ENCODE results near the gene COL18A1.

The COL18A1 gene

DNA sequence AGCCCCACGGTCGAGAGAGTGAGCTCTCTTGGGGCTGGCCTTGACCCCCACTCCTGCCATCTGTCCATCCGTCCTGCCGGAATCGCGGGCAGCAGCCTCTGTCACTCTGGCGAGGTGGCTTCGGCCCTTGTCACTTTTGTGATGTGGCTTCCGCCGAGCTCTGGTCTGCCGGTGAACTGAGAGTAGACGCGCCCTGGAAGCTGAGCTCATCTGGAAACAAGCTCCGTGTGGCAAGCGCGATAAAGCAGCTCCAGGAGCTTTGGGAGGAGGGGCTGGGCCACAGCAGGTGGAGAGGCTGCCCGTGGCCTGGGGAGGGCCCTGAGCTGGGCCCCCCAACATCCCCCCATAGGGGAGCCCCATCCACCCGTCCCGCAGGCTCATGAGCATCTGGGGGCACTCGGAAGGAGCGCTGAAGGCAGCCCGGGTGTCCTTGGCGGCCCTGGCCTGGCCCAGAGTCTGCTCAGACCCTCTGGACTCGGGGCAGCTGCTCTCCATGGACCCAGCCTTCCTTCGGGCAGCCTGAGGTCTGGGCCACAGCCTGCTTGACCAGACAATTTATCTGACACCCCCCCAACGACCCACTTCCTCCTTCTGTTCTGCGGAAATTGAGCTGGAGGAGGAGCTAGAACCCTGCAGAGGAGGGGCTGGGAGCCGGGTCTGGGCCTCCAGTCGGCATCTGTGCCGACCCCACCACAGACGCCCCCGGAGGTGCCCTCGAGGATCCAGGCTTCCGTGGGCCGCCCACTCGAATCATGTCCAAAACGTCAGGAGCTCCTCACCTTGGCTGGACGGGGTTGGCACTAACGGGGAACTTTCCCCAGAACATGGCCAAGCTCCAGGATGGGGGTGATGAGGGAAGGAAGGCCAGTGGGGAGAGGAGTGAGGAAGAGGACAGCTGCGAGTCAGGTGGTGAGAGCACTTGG, 78.2 kb downstream of the COL18A1 start:
- no peak for DNase-seq

GRCh38 chr21:45484318-45484717, 79.4 kb downstream of the COL18A1 start:
- DNase-seq = no peak

DNA sequence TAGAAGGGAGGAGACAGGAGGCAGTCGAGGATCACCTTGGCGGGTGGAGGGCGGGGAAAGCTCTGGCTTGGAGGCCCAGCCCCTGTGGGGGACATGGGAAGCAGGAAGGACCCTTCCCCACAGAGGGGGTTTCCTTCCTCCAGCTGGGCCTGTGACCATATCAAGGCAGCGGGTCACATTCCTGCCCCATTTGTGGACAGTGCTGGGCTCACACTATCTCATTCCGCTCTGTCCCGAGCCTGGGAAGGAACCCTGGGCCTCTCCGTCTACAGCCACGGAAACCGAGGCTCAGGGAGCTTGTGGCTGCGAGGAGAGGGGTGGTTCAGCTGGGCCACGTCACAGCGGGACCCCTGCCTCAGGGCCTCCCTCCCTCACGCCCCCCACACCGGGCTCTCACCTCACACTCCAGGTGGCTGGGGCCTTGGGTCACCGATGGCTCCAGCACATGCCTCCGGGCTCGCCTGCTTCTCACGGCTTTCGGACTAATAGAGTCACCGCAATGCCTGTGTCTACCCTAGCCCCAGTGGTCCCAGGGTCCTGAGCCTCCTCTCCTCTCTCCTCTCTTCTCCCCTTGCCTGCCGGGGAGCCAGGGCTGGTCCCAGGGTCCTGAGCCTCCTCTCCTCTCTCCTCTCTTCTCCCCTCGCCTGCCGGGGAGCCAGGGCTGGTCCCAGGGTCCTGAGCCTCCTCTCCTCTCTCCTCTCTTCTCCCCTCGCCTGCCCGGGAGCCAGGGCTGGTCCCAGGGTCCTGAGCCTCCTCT, 80.9 kb downstream of the COL18A1 start:
- DNase-seq = no peak

GRCh38 chr21:45486443-45487160, 81.6 kb downstream of the COL18A1 start:
- no peak for DNase-seq

DNA sequence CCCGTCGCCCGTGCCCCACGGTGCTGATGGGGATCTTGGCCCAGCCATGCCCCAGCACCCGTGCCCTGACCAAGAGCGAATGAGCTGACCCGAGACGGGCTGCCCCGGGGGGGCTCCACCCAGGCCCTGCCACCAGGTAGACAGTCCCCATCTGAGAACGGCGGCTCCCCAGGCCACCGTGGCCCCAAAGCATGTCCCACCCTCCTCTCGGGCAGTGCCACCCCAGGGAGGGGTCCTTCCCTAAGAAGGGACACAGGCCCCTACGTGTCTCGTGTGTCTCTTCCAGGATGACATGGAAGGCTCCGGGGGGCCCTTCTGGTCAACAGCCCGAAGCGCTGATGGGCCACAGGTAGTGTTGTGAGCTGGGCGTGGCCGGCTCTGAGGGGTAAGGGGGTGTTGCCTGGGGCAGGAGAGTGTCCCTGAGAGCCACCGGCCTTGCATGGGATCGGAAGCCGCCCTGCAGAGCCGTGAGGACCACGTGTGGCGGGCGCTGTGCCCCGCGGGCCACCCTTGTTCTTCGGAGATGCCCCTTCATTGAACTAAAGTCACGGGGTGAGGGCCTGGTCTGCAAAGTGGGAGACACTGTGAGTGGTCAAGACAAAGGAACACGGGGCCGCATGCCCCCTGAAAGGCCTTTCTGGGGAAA, 82.3 kb downstream of the COL18A1 start:
- no peak for DNase-seq

DNA sequence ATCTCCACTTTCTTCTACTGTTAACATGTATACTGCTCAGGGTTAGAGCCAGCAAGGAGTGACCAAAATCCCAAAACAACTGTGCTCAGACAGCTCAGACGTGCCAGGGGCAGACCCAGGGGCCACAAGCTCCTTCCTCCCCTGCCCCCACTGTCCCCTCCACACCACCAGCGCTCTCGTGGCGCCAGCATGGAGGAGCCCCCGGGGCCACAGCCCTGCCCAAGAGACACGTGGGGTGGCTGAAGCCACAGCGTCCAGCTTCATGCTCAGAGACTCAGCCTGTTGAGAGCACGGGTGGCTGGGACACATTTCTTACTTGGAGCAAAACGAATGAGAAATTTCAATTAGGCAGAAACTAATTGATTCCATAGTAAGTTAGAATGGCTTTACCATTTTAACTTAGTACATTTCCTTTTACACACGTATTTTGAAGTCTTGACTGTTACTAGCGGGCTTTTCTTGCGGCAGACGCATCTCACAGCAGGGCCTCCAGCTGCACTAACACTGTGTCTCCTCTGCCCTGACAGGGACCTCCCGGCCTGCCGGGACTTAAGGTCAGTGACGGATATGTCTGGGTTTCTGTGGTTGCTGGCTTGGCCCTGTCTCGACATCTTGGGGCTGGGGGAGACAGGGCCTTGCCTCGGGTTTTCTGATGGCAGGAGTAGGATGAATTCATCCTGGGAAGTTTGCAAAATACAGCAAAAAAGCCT, 83.1 kb downstream of the COL18A1 start:
- DNase-seq = no peak

- DNase-seq = no peak
These were observed 84.2 kb downstream of the COL18A1 start for GRCh38 chr21:45488931-45489721.

DNA sequence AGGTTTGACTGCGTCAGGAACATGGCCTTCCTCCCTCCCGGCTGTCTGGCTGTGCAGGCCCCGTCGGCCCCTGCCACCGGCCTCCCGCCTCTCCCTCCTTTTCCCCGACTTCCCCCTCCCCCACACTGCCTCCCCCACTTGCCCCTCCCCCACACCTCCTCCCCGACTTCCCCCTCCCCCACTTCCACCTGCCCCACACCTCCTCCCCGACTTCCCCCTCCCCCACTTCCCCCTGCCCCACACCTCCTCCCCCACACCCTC, 84.7 kb downstream of the COL18A1 start:
- no peak for DNase-seq

DNA sequence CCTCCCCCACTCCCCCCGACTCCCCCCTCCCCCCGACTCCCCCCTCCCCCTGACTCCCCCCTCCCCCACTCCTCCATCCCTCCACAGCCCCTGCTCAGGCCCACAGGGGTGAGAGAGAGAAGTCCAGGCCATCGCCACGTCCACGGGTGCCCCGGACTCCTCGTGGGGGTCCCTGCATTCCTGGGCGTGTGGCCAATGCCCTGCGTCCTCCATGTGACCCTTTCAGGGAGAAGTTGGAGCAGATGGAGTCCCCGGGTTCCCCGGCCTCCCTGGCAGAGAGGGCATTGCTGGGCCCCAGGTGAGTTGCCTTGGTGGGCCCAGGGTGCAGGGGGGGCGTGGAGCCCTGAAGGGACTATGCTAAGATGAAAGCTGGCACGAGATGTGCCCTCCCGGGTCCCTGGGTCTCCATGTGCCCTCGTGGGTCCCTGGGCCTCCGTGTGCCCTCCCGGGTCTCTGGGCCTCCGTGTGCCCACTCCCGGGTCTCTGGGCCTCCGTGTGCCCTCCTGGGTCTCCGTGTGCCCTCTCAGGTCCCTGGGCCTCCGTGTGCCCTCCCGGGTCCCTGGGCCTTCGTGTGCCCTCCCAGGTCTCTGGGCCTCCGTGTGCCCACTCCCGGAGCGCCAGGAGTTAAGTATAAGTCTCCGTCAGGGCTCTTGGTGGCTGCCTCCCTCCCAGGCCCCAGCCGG, 85.2 kb downstream of the COL18A1 start:
- no peak for DNase-seq

- DNase-seq = no peak
These were observed 86.1 kb downstream of the COL18A1 start for GRCh38 chr21:45491056-45491455.

GRCh38 chr21:45491623-45492022, 86.7 kb downstream of the COL18A1 start:
- no peak for DNase-seq

DNA sequence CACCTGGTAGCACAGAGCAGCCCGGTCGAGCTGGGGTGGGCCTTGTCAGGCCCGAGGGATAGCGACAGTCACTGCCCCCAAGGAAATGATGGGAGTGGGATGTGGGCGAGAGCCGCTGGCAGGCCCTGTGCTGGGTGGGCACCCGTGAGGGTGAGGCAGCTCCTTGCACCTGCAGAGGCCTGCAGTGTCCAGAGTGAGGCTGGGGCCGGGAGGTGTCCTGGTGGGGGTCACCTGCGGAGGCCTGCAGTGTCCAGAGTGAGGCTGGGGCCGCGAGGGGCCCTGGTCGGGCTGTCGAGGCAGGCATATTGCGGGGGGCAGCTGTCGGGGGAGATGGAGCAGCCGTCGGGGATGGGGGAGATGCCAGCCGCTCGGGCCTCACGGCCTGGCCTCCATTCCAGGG, 87.8 kb downstream of the COL18A1 start:
- no peak for DNase-seq

DNA sequence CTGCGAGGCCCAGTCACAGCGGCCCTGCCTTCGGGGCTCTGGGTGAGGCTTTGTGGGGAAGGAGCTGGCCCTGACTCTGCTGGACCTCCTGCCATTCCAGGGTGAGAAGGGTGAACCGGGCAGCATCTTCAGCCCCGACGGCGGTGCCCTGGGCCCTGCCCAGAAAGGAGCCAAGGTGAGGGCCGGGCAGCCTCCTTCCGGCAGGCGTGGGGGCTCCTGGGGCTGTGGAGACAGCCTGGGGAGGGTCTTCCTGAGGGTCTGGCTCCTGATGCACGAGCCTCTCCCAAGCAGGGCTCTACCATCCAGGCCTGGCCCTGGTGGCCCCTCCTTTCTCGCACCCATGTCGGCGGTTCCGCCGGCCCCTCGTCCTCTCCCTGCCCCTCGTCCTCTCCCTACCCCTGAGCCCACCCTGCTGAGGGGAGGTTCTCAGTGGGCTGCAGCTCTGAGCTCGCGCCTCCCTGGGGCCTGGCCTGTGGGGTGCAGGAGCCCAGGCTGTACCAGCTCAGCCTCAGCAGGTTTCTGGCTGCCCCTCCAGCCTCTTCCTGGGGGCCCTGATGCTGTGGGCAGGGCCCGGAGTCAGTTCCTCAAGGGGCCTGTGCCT, 88.5 kb downstream of the COL18A1 start:
- DNase-seq = no peak

GRCh38 chr21:45494135-45494850, 89.3 kb downstream of the COL18A1 start:
- DNase-seq = no peak

DNA sequence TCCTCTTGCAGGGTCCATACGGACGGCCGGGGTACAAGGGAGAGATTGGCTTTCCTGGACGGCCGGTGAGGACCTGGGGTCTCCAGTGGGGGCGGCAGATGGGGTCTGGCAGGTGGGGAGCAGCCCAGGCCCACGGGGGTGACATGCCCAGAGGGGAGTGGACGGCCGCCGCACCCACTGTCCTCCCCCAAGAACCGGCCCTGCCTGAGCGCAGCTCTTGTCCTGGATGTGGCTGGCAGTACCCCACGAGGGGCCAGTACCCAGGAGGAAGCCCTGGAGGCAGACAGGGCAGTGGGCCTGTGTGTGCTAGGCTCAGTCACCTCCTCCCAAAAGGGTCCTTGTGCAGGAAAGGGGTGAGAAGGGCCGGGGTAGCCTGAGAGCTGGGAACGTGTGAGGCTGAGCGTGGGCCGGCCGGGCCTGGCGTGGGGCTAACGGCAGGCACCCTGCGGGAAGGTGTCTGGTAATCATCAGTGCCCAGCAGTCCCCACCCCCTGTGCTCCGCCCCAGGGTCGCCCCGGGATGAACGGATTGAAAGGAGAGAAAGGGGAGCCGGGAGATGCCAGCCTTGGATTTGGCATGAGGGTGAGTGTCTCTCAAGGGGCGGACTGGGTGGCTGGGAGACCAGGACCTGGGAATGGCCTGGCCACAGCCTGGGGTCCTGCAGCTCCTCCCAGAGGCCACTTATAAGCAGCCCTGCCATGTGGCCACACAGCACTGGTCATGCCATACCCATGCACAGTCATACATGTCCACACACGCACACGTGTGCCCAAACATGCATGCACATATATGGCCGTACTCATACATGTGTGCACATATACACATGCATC, 90.1 kb downstream of the COL18A1 start:
- DNase-seq = no peak

DNA sequence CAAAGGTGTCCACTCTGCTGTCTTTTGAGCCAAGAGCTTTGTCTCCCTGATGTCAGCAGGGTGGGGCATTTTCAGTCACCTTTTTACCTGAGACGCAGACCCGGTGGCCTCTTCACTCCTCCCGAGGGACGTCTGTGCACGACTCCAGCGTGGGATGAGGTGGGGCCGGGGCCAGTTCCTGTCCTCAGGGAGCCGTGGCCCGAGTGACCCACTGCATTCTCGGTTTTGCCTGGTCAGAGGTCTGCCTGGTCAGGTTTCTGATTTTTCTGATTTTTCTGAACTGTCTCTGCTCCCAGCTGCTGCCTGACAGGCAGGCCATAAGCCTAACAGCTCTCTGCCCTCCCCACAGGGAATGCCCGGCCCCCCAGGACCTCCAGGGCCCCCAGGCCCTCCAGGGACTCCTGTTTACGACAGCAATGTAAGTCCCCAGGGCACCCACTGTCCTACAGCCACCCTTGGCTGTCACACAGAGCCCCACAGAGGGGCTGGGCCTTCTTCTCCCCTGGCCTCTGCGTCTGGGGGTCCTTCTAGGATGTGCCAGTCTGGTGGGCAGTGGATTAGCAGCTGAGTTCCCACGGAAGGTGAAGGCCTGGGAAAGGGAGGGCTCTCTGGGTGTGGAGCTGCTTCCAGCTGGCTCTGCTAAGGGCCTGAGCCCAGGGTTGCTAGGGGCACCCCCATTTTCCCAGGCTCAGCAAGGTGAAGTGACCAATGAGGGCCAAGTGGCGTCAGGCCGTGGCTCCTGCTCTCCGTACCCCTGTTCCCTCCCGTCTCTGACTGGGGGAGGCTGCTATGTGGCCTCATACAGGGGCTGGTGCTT, 91.4 kb downstream of the COL18A1 start:
- DNase-seq = no peak

DNA sequence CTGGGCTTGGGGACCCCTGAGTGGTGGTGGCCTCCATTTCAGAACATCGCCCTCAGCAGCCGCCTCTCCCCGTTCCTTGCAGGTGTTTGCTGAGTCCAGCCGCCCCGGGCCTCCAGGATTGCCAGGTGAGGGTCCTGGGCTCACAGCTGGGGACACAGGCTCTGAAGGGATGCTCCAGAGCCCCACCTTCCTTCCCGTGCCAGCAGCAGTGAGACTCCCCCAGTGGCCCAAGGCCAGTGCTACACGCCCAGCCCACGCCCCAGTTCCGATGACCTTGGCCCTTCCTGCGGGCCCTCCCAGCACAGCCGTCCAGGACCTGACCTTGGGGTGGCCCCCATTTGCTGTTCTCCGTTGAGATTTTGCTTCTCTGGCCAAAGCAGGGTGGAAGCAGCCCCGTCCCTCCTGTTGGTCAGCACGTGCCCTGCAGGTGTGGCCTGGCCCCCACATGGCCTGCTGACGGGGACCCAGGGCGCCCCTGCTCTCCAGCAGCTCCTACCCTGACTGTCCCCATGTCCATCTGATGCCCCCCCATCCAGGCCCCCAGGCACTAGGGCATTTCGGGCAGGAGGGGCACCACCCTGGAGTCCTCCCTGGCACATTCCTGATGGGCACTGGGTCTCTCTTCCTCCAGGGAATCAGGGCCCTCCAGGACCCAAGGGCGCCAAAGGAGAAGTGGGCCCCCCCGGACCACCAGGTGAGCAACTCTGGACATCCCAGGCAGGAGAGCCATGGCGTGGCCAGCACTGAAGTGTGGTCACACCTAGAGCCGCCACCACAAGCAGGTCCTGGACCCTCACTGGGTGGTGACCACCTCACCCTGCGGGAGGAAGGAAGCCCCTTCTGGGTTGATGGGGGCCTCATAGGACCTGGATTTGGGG, 92.2 kb downstream of the COL18A1 start:
- DNase-seq = no peak

All from NCI-H1436 treated with DMSO at 0.1 percent for 48 hours (cell line).